Stimulated activated CD8-positive, alpha-beta memory T cell treated with anti-CD3 and anti-CD28 coated beads, Interleukin-2, amount 100 ng/mL, for 48 hours (primary cell): ENCODE results near the gene AKAP10.
"Not testable (repeated sequence)": the region's sequence is repeated elsewhere in the genome, so short reads cannot be mapped to it uniquely, and the experiment has no call there.

Experiments
- DNase-seq, 2 donors: peaks; one replicate each; pipeline ENCODE4 v3.0.0-alpha.2; 2020; ENCODE audit warnings: low read depth in 2 of 2

The AKAP10 gene

DNA sequence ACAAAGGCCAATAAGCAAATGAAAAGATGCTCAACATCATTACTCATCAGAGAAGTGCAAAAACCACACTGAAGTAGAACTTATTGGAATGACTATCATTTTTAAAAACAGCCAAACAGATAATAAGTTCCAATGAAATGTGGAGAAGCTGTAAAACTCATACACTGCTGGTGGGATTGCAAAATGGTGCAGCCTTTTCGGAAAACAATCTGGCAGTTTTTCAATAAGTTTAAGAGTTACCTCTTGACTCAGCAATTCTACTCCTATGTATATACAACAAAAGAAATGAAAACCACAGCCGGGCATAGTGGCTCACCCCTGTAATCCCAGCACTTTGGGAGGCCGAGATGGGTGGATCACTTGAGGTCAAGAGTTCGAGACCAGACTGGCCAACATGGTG, 49.3 kb downstream of the AKAP10 start:
- DNase-seq = no peak

DNA sequence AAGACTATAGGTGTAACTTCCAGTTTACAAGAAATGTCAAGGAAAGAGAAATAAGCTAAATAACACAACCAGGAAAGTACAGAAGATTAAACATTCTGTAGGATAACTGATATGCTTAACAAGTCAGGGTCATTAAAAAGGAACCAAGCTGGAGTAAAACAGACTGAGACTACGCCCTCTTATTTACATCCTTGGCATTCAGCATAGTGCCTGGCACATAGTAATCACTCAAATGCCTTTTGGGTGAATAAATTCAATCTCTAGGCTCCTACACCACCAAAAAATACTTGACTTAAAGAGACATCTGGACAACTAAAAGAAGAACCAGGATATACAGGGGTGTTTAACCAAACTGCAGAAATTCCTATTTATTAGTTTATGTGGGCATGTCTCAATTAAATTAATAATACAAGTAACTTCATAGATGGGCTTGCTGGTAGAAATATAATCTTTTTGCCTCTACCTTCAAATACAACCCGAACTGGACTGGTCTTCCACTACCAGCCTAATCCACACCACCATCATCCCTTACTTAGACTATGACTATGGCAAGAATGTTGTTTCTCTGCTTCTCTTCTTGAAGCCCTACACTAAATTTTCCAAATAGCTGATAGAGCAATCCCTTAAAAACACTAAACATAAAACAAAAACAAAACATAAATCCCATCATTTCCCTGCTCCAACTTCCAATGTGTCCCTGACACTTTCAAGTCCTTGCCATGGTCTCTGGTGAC, 62.2 kb downstream of the AKAP10 start:
- no peak for DNase-seq

DNA sequence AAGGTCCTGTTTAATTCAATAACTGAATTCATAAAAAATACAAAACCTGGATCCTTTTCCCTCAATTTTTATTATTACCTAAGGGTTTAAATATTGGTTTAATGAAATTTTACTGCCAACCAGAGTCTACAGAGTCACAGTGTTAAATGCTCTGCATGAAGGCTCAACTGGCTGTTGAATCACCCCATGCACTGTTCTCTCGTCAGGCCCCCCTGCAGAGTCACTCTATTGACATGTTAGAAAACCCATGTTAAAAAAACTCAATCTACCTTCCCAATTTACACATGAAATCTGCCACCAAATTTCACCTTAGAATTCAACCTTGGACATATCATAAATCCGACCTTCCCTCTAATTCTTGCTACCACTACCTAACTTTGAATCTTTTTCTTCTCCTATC, 66.6 kb downstream of the AKAP10 start:
- DNase-seq = no peak

DNA sequence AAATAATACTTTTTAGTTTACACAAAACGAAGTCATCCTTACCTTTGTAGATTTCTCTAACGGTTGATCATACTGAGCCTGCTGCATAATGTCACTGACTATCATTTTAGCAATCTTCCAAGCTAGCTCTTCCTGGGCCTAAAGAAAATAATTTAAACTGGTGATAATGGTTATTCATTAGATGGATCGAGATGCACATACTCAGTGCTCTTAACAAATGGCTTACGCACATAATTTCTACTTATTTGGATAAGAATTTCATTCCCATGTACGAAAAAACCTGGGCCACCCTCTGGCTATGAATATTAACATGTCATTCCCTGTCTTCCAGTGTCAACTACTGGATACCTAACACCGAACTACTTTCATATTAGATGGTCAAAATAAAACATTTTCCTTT, 68.5 kb downstream of the AKAP10 start:
- no peak for DNase-seq

DNA sequence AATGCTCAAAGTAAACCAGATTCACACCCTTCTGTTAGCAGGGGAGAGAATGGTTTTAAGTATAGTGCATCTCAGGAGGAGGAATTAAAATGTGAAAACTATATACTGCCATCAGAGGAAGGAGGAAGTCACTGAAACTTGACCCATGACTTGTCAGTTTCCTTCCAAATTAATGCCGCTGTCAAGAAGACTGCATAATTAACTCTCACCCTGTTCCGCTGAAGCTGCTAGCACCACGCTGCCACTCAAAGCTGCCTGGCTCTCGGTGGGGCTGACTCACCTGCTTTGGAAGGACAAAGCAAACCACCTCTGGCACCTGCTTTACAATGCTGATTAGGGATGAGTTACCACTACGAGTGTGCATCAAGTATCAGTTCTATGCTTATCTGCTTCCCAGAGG, 72.1 kb downstream of the AKAP10 start:
- no peak for DNase-seq

DNA sequence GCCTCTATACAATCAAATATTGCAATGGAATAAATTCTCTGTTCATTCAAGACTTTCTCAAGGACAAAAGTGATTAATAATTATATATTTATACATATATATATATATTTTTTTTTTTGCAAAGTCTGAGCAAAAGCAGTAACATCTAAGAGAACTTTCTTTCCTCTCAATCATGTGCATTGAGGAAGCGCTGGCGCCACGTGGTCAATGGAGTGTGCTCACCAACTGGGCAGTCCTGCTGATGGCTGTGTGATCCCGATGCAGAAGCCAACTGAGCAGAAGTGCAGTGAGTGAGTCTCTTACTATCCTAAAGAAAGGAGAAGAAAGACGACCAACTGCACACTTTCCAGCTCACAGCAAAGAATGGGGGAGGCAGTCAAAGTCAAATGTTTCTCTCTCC, 72.7 kb downstream of the AKAP10 start:
- DNase-seq = no peak

DNA sequence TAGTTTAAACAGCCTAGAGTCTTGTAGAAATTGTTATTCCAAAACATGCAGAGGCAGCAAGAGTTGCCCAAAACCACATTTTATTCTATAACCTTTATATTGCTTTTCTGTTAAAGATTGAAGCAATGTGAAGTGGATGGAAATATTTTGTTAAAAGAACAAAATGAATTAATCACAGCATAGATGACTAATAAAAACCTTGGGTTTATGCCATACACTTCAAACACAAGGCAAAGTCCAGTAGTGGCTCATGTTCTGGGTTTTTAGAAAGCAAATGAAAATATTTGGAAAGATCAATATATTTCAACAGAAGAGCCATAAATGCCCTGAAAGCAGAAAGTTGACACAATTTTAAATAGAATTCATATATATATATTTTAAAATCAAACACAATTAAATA, 73.2 kb downstream of the AKAP10 start:
- no peak for DNase-seq

DNA sequence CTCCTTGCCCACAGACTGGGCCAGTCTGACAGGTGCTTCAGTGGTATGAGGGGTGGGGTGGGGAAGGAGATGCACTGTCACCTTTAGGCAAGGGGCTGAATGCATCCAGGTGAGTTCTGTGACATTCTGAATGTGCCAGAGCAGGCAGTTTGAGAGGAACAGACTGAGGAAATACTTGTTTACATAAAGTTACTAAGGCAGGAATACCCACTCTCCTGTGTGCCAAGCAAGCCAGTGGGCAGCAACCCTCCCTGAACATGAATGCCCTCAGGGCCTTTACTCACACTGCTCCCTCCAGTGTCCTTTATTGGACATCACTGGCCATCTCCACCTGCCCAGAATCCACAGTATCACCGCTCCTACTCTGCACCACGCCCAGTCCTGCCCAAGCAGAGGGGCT, 76.8 kb downstream of the AKAP10 start:
- no peak for DNase-seq

DNA sequence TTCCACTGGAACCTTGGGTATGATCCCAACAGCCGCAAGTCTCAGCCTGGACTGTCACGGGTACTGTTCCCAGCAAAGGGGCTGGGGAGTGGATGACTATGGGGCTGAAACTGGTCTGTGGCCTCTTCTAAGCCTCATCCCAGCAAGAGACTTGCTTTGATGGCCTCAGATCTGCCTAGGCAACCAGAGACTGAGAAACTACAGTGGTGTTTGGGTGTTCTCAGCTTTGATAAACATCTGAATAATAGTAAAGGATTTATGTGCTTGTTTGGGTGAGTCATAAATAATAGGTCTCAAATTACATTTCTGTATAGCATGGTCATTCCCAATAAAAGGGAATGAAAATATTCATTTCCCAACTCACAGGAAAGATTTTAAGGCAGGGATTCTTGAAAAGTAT, 79.7 kb downstream of the AKAP10 start:
- no peak for DNase-seq

DNA sequence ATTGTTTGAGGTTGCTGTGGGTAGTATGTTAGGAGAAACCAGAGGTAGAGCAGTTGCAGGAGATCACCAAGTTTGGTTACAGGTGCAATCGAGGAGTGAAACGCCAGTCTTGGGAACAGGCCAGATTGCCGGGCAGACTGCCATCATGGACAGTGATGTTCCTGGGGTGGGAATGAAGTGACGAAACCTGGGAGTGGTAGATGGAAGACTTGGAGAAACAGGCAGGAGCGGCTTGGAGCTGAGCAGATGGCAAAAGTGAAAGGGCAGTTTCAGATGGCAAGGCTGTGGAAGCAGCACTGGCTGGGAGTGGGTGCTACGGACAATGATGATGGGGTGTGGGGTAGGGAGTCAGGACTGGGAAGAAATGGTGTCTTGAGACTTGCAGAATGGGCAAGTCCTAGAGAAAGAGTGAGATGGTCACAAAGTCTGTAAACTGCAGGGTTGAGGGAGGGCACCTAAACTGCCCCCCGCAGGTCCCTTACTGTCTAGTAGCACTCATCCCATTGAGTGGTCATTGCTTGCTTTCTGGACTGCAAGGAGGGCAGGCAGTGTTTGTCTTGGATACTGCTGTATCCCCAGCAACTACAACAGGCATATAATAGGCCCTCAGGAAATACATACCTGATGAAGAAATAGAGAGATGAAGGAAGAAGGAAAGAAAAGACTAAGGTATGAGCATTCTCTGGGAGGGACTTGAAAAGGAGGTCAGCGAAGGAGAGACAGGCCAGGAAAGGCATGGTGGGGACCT, 80.4 kb downstream of the AKAP10 start:
- DNase-seq = no peak

DNA sequence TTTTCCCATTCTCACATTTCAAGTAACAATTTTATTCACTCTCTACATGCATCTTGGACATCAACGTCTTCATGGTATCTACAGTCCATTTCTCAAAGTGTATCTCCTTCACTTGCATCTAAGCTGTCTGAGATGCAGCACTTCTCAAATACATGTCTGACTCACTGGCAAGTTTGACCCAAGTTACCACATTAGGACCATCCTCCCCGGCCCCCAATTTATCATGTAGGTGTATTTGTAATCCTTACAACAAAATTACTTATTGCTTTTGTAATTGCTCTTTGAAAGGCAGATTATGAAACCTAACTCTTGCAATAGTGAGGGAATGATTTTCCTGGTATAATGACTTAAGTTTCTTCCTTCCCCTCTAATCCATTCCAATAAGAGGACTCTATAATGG, 80.9 kb downstream of the AKAP10 start:
- DNase-seq = no peak

DNA sequence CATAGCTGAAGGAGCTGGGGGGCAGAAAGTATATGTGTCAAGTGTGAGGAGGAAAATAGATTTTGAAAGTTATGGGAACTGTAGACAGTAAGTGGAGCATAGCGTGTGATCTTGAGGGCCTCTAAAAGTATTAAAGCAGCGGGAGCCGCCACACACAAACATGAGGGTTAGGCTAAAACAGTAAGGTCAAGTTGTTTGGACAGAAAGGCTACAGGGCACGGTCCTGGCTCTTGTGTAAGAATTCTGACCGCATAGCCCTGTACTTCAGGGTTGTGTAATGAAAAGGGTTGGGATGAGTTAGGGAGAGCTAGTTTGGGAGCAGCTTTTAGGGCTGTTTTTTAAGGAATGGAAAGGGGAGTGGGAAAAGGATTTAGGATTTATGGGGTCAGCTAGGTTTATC, 87.1 kb downstream of the AKAP10 start:
- DNase-seq = not testable (repeated sequence)

DNA sequence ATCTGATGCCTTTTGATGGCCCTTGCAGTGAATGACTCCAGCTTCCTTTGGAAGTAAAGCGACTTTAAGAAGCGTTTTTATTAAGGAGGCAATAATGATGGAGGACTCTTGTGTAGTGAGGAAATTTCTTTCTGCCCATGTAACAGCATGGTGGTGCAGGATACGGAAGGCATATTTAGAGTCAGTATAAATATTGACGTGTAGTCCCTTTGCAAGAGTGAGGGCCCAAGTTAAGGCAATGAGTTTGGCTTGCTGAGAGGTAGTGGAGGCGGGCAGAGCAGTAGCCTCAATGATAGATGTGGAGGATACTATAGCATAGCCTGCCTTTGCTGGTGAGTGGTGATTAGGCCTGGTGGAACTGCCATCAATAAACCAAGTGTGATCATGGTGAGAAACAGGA, 87.6 kb downstream of the AKAP10 start:
- not testable (repeated sequence) for DNase-seq

DNA sequence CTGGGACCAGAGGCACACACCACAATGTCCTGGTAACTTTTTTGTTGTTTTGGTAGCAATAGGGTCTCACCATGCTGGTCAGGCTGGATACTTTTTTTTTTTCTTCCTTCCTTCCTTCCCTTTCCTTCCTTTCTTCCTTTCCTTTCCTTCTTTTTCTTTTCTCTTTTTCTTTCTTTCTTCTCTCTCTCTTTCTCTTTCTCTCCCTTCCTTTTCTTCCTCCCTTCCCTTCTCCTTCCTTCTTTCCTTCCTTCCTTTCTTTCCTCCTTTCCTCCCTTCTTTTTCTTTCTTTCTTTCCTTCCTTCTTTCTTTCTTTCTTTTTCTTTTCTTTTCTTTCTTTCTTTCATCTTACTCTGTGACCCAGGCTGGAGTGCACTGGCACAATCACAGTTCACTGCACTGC, 91.5 kb downstream of the AKAP10 start:
- no peak for DNase-seq

DNA sequence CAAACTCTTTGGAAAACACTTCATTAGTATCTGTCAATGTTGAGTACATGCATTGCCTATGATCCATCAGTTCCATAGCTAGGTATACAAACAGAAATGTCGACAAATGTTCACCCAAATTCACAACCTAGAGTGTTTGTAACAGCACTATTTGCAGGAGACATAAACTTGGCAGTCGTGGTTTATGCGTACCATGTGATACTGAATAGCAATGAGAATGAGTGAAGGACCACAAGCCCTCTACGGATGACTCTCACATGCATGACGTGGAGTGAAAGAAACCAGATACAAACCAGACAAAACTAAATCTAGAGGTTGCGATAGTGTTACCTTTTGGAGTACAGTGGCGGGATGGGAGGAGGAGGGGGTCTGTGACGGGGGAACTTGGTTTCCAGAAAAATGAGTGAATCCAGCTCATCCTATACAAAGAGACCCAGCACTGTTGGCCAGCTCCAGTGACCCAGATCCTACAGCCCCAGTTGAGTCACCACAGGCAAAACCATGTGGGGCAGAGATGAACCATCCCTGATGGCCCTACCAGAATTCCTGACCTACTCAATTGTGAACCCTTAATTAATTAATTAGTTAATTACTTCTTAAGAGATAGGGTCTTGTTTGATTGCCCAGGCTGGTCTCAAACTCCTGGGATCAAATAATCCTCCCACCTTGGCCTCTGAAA, 94.0 kb downstream of the AKAP10 start:
- DNase-seq = no peak

DNA sequence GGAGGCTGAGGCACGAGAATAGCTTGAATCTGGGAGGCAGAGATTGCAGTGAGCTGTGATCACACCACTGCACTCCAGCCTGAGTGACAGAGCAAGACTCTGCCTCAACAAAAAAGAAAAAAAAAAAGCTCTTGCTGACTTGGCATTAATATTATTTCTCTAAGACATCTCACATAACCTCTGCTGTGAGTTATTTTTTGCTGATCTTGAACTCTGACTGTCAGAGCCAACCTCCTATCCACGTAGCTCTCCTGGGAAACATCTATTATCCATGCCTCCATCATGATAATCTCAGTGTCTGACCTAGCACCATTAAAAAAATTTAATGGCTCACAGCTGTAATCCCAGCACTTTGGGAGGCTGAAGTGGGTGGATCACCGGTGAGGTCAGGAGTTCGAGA, 97.2 kb downstream of the AKAP10 start:
- DNase-seq = no peak

DNA sequence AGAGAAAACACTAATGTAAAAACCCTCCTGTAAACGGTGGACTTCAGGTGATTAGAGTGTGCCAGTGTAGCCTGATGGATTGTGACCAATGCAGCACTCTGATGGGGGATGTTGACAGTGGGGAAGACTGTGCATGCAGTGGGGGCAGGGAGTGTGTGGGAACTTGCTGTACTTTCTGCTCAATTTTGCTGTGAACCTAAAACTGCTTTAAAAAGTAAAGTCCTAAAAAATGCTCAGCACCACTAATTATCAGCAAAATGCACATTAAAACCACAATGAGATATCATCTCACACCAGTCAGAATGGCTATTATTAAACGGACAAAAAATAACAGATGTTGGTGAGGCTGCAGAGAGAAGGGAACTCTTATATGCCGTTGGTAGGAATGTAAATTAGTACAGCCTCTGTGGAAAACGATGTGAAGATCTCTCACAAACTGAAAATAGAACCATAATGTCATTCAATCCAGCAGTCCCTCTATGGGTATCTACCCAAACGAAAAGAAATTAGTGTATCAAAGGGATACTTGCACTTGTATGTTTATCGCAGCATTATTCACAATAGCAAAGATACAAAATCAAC, 100.2 kb downstream of the AKAP10 start:
- no peak for DNase-seq

DNA sequence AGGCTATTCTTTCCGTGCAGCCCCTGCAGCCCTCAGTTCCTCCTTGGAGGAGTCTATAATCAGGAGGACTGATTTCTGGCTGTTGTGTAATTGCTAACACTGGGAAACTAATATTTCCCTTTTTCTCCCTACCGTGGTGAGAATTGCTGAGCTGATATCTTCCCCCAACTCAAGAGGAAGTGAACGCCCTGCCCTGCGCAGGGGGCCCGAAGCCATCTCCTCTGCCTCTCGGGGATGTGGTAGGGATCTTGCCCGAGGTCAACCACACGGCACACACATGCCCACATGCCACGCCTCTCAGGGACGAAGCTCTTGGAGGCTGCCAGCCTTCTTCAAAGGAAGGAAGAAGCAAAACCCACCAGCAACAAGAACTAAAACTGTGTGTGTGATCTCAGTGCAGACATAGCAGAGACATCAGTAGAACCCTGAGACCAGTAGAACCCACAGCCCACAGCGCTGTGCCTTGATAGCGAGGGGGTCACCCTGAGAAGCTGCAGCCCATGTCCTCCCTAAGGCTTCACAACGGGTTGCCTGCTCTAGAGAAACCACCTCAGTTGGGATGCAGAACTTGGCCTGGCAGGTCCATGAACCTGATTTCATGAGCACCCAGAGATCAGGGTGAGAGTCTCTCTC, 101.0 kb downstream of the AKAP10 start:
- no peak for DNase-seq

DNA sequence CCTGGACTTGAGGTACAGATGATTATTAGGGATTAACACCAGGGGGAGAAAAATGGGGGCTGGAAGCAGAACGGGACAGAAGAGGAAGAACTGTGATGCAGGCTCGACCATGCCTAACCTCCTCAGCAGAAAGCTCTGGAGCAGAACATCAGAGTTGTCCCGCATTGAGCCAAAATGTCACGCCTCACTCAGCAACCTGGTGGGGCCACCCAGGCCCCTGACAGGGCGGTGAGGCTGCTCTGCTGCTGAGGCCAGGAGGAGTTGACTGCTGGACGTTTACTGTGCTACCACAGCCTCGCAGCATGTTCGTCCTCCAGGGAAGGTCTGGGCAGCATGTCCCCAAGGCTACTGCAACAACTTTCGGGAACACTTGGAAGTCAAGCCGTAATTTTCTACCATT, 103.4 kb downstream of the AKAP10 start:
- DNase-seq = no peak

DNA sequence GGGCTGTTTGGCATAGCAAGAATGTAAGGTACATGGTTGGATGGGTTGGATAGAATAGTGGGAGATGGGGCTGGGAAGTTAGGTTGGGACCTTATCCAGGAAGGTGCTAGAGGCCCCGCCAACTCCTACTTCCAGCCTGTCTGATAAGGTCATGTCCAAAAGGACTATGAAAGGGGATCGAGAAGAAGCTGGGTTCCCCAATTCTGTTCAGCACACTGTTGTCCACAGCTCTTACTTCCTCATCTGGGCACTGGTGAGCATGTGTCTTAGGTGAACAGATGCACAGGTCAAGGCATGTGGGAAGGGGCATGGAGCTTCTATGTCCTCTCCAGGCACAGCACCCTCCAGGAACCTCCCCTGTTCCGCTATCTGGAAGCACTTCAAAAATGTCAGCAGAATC, 104.3 kb downstream of the AKAP10 start:
- DNase-seq = no peak

DNA sequence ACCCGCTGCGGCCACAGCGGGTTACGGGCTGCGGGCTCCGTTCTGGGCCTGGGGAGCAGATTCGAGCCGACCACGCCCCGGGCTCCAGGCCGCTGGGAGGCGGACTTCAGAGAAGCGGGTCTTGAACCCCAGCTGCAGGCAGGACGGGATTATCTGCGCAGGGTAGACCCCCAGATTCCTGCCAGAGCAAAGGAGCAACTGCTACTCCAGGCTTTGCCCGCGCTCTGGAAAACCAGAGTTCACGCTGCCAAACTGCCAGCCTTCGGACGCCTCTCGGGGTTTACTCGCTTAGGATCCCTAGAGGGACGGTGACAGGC, 109.6 kb downstream of the AKAP10 start:
- DNase-seq = no peak

DNA sequence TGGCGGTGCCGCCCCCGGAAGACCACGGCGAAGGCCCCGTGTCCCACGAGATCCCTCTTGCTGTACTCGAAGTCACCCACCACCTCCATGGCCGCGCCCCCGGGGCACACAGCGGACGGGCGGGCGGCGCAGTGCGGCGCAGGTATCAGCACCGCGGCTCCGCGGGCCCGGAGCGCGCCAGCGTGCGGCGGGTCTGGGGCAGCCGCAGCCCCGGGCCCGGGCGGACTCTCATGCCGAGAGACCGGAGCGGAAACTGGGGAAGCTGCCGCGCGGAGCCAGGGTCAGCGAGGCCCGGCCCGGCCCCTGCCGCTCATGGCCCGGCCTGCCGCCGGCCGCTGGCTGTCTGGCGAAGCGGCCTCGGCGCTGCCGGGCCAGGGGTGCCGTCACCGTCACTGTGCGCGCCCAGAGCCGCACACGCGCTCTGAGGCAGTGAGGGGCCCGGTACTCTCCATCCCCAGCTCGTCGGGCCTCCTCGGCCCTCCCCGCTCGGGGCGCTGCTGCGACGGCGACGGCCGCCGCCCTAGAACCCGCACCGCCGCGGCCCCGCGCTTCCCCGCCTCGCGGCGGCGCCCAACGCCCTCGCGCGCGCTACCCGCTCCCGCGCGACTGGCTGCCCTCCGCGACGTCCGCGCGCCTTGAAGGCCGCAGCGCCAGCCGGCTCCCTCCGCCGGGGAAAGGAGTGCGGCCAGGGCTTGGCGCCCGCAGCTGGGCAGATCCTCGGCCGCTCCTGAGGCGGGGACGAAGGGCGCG, 110.1 kb downstream of the AKAP10 start, which contains the start of gene ULK2:
TSS of gene ULK2 (minus strand) at position 608 of the 750 bp plus-strand sequence. CDS start at position 89, 519 bp downstream.
- DNase-seq = peak; percentile 29 to 34
